Measurements from ENCODE around the gene ADD2.

ADD2 gene

GRCh38 chr2:70785137-70785911, 17.3 kb upstream of the ADD2 start:
- DNase-seq: no peak

- no peak for DNase-seq
Observed at GRCh38 chr2:70784320-70784719, 16.3 kb upstream of the ADD2 start.

- no peak for DNase-seq
Observed at GRCh38 chr2:70779911-70780545, 12.0 kb upstream of the ADD2 start.

GRCh38 chr2:70779491-70779890, 11.5 kb upstream of the ADD2 start:
- no peak for DNase-seq

GRCh38 chr2:70778676-70779075, 10.7 kb upstream of the ADD2 start:
- no peak for DNase-seq

GRCh38 chr2:70777450-70777849, 9.4 kb upstream of the ADD2 start:
- no peak for DNase-seq

- no peak for DNase-seq
Observed at GRCh38 chr2:70776266-70776665, 8.3 kb upstream of the ADD2 start.

- no peak for DNase-seq
Observed at GRCh38 chr2:70775141-70775540, 7.1 kb upstream of the ADD2 start.

GRCh38 chr2:70772486-70773155, 4.6 kb upstream of the ADD2 start:
- DNase-seq: no peak

- no peak for DNase-seq
Observed at GRCh38 chr2:70771446-70771845, 3.4 kb upstream of the ADD2 start.

GRCh38 chr2:70769450-70769849, 1.4 kb upstream of the ADD2 start:
- no peak for DNase-seq

- DNase-seq: no peak
Observed at GRCh38 chr2:70768590-70769085, 638 bp upstream of the ADD2 start.

- no peak for DNase-seq
Observed at GRCh38 chr2:70767079-70767698, 811 bp downstream of the ADD2 start.

GRCh38 chr2:70766357-70767078, 1.5 kb downstream of the ADD2 start:
- DNase-seq: peak; percentile 2

- DNase-seq: no peak
Observed at GRCh38 chr2:70765507-70765906, 2.5 kb downstream of the ADD2 start.

- no peak for DNase-seq
Observed at GRCh38 chr2:70759446-70759845, 8.6 kb downstream of the ADD2 start.

GRCh38 chr2:70757966-70758365, 10.0 kb downstream of the ADD2 start:
- DNase-seq: no peak

- DNase-seq: no peak
Observed at GRCh38 chr2:70757360-70757759, 10.6 kb downstream of the ADD2 start.

GRCh38 chr2:70756128-70756527, 11.9 kb downstream of the ADD2 start:
- DNase-seq: no peak

GRCh38 chr2:70753902-70754301, 14.1 kb downstream of the ADD2 start:
- DNase-seq: no peak

GRCh38 chr2:70753031-70753430, 15.0 kb downstream of the ADD2 start:
- no peak for DNase-seq

- no peak for DNase-seq
Observed at GRCh38 chr2:70752396-70752795, 15.6 kb downstream of the ADD2 start.

GRCh38 chr2:70751881-70752280, 16.1 kb downstream of the ADD2 start:
- no peak for DNase-seq
